ENCODE measurements around the gene PBRM1. TPM values are rescaled to one million over a fixed set of nuclear protein-coding genes. Genes with fewer than 3 reads are reported as not detected.

Gene PBRM1
- total and polyA plus RNA-seq, 2 of the 13 experiments (the other 11 are each of a cell fraction or from before 2014, with no cell fraction given): 10.9 to 33.2 TPM

DNA sequence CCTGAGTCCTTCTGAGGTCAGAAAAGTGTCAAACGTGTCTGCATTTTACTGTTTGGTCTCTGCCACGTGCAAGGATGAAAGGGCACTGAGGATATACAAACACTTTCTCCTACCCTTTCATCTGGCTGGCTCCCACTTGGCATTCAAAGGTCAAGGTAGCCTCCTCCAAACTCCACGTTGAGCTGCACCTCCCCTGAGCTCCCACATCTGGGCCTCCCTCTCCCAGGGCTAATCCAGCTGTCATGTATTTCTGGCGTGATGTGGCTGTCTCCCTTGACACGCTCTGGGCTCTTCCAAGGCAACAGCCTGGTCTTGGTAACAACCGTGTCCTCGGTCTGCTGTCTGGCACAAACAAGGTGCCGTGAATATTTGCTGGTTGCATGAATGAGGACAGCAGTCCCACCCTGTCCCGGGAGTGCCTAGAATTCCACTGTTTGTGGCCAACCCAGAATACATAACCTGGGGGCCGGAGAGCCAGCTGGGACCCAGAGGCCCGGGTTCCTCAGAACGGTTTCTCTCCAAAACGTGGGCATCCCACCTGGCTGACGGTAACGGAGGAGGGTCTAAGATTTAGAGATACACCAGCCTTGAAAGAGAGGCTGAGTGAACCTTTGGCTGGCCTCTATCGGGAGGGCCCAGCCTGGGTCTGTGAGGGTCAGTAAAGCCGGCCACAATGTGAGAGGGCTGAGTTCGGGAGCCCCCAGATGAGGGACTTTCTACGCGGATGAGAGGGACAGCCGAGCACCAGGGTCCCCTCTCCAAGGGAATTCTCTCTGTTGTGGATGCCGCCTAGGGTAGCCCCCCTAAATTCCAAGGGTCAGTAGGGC, 19.1 kb upstream of the PBRM1 start (continued):
- no peak for TF ChIP-seq FOXA1 (IDR thresholded peaks at IDR 0.05)
- peak; percentile 58 for TF ChIP-seq FOXA1 (CRISPR knock-in tag; IDR thresholded peaks at IDR 0.05)
- TF ChIP-seq SMAD3 (CRISPR knock-in tag; IDR thresholded peaks at IDR 0.05): peak; percentile 74
- TF ChIP-seq NKX3-1 (CRISPR knock-in tag; IDR thresholded peaks at IDR 0.05): peak; percentile 76; the same call in 1 of the 2 replicates
- peak; percentile 69 for TF ChIP-seq ZBTB25 (CRISPR knock-in tag; IDR thresholded peaks at IDR 0.05)
- no peak for TF ChIP-seq ZFP37 (CRISPR knock-in tag; IDR thresholded peaks at IDR 0.05; ENCODE audit: borderline replicate concordance)
- TF ChIP-seq ZNF761 (CRISPR knock-in tag; conservative IDR thresholded peaks at IDR 0.05): 0 out of 2 replicates have a peak, but pooled peaks have one; percentile 39
- 0 out of 2 replicates have a peak, but pooled peaks have one; percentile 30 for TF ChIP-seq ZNF12 (CRISPR knock-in tag; IDR thresholded peaks at IDR 0.05)
- TF ChIP-seq BHLHE40 (IDR thresholded peaks at IDR 0.05; ENCODE audit: low read length): peak; percentile 99
- peak; percentile 52; the same call in 1 of the 2 replicates for TF ChIP-seq ZNF160 (CRISPR knock-in tag; IDR thresholded peaks at IDR 0.05)
- TF ChIP-seq PAF1 (CRISPR knock-in tag; IDR thresholded peaks at IDR 0.05): no peak
- TF ChIP-seq, protein P1, sequence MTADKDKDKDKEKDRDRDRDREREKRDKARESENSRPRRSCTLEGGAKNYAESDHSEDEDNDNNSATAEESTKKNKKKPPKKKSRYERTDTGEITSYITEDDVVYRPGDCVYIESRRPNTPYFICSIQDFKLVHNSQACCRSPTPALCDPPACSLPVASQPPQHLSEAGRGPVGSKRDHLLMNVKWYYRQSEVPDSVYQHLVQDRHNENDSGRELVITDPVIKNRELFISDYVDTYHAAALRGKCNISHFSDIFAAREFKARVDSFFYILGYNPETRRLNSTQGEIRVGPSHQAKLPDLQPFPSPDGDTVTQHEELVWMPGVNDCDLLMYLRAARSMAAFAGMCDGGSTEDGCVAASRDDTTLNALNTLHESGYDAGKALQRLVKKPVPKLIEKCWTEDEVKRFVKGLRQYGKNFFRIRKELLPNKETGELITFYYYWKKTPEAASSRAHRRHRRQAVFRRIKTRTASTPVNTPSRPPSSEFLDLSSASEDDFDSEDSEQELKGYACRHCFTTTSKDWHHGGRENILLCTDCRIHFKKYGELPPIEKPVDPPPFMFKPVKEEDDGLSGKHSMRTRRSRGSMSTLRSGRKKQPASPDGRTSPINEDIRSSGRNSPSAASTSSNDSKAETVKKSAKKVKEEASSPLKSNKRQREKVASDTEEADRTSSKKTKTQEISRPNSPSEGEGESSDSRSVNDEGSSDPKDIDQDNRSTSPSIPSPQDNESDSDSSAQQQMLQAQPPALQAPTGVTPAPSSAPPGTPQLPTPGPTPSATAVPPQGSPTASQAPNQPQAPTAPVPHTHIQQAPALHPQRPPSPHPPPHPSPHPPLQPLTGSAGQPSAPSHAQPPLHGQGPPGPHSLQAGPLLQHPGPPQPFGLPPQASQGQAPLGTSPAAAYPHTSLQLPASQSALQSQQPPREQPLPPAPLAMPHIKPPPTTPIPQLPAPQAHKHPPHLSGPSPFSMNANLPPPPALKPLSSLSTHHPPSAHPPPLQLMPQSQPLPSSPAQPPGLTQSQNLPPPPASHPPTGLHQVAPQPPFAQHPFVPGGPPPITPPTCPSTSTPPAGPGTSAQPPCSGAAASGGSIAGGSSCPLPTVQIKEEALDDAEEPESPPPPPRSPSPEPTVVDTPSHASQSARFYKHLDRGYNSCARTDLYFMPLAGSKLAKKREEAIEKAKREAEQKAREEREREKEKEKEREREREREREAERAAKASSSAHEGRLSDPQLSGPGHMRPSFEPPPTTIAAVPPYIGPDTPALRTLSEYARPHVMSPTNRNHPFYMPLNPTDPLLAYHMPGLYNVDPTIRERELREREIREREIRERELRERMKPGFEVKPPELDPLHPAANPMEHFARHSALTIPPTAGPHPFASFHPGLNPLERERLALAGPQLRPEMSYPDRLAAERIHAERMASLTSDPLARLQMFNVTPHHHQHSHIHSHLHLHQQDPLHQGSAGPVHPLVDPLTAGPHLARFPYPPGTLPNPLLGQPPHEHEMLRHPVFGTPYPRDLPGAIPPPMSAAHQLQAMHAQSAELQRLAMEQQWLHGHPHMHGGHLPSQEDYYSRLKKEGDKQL (CRISPR knock-in tag; IDR thresholded peaks at IDR 0.05; ENCODE audit: low read depth): peak; percentile 83; the same call in 1 of the 2 replicates
- peak; percentile 85 for TF ChIP-seq TARDBP (CRISPR knock-in tag; IDR thresholded peaks at IDR 0.05)
- TF ChIP-seq ZNF260 (CRISPR knock-in tag; IDR thresholded peaks at IDR 0.05; ENCODE audit: borderline replicate concordance, low read depth): no peak
- TF ChIP-seq MYNN (CRISPR knock-in tag; IDR thresholded peaks at IDR 0.05; ENCODE audit: low read depth): no peak
- peak; percentile 87 for TF ChIP-seq MIXL1 (CRISPR knock-in tag; IDR thresholded peaks at IDR 0.05)
- peak; percentile 97 for TF ChIP-seq PITX1 (CRISPR knock-in tag; IDR thresholded peaks at IDR 0.05)
- TF ChIP-seq, protein P2, sequence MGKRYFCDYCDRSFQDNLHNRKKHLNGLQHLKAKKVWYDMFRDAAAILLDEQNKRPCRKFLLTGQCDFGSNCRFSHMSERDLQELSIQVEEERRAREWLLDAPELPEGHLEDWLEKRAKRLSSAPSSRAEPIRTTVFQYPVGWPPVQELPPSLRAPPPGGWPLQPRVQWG (CRISPR knock-in tag; IDR thresholded peaks at IDR 0.05; ENCODE audit: borderline replicate concordance, low read depth): no peak
- TF ChIP-seq JUND (CRISPR knock-in tag; IDR thresholded peaks at IDR 0.05): no peak; the same call in 1 of the 2 replicates
- TF ChIP-seq, protein P3, sequence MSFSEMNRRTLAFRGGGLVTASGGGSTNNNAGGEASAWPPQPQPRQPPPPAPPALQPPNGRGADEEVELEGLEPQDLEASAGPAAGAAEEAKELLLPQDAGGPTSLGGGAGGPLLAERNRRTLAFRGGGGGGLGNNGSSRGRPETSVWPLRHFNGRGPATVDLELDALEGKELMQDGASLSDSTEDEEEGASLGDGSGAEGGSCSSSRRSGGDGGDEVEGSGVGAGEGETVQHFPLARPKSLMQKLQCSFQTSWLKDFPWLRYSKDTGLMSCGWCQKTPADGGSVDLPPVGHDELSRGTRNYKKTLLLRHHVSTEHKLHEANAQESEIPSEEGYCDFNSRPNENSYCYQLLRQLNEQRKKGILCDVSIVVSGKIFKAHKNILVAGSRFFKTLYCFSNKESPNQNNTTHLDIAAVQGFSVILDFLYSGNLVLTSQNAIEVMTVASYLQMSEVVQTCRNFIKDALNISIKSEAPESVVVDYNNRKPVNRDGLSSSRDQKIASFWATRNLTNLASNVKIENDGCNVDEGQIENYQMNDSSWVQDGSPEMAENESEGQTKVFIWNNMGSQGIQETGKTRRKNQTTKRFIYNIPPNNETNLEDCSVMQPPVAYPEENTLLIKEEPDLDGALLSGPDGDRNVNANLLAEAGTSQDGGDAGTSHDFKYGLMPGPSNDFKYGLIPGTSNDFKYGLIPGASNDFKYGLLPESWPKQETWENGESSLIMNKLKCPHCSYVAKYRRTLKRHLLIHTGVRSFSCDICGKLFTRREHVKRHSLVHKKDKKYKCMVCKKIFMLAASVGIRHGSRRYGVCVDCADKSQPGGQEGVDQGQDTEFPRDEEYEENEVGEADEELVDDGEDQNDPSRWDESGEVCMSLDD (CRISPR knock-in tag; IDR thresholded peaks at IDR 0.05; ENCODE audit: borderline replicate concordance): no peak
- peak; percentile 65; the same call in 1 of the 2 replicates for TF ChIP-seq ZNF205 (CRISPR knock-in tag; IDR thresholded peaks at IDR 0.05)
- TF ChIP-seq SMAD9 (CRISPR knock-in tag; IDR thresholded peaks at IDR 0.05): no peak
